Mesenchymal stem cell (in vitro differentiated cells and primary cell): ENCODE results near the gene HIPK2.

ENCODE experiments used
- DNase-seq: peaks from one replicate; pipeline ENCODE4 v3.0.0-alpha.2; 2013
- H2AFZ ChIP-seq: one replicate; pipeline ENCODE4 v1.6.1; 2013; ENCODE audit warnings: low read depth, mild to moderate bottlenecking, control low read depth, inconsistent platforms, low read length, moderate library complexity
- H2AK5ac ChIP-seq: 2 replicates; pipeline ENCODE4 v1.6.1; 2013; ENCODE audit warnings: low read length, moderate library complexity, mild to moderate bottlenecking, inconsistent platforms; ENCODE audit not compliant: severe bottlenecking
- H2BK120ac ChIP-seq: one replicate; pipeline ENCODE4 v1.6.1; 2013; ENCODE audit warnings: low read depth, mild to moderate bottlenecking, inconsistent platforms, low read length, moderate library complexity
- H2BK12ac ChIP-seq, 2 experiments: one replicate each; pipeline ENCODE4 v1.6.1; 2013; ENCODE audit warnings: inconsistent platforms in 2 of 2, low read length in 2 of 2, mild to moderate bottlenecking in 2 of 2, moderate library complexity in 2 of 2, control low read depth in 1 of 2
- H2BK15ac ChIP-seq: one replicate; pipeline ENCODE4 v1.6.1; 2013; ENCODE audit warnings: mild to moderate bottlenecking, low read depth, inconsistent platforms; ENCODE audit not compliant: poor library complexity, severe bottlenecking
- H2BK5ac ChIP-seq: 2 replicates; pipeline ENCODE4 v1.6.1; 2013; ENCODE audit warnings: low read depth, mild to moderate bottlenecking, low read length, control low read depth, inconsistent platforms; ENCODE audit not compliant: poor library complexity, severe bottlenecking
- H3K14ac ChIP-seq, 2 experiments: one replicate each; pipeline ENCODE4 v1.6.1; 2013; ENCODE audit warnings: inconsistent platforms in 2 of 2, low read length in 2 of 2, control low read depth in 1 of 2, mild to moderate bottlenecking in 1 of 2, moderate library complexity in 1 of 2
- H3K18ac ChIP-seq, 2 experiments: one replicate each; pipeline ENCODE4 v1.6.1; 2013; ENCODE audit warnings: inconsistent platforms in 2 of 2, low read length in 2 of 2, control low read depth in 1 of 2, low read depth in 1 of 2, mild to moderate bottlenecking in 1 of 2
- H3K23ac ChIP-seq, 2 experiments: one replicate each; pipeline ENCODE4 v1.6.1; 2013; ENCODE audit warnings: inconsistent platforms in 2 of 2, low read length in 2 of 2, mild to moderate bottlenecking in 2 of 2, moderate library complexity in 2 of 2, control low read depth in 1 of 2
- H3K27ac ChIP-seq: 2 replicates; pipeline ENCODE4 v1.5.1; 2013; ENCODE audit warnings: mild to moderate bottlenecking, moderate library complexity, low read length, control low read depth, inconsistent platforms; ENCODE audit not compliant: poor library complexity, severe bottlenecking
- H3K27me3 ChIP-seq, 2 experiments: 2 replicates each; pipeline versions ENCODE4 v1.6.1 to v1.7.0; 2013; ENCODE audit warnings: low read length in 2 of 2, mild to moderate bottlenecking in 2 of 2, moderate library complexity in 2 of 2, control low read depth in 1 of 2, inconsistent platforms in 1 of 2; ENCODE audit not compliant: control insufficient read depth in 1 of 2, insufficient read depth in 1 of 2
- H3K36me3 ChIP-seq, 2 experiments: 2 replicates each; pipeline versions ENCODE4 v1.6.1 to v1.7.0; 2013; ENCODE audit warnings: low read length in 2 of 2, control low read depth in 1 of 2, inconsistent platforms in 1 of 2, low read depth in 1 of 2, mild to moderate bottlenecking in 1 of 2; ENCODE audit not compliant: insufficient read depth in 2 of 2, control insufficient read depth in 1 of 2
- H3K4ac ChIP-seq, 2 experiments: one replicate each; pipeline ENCODE4 v1.6.1; 2013; ENCODE audit warnings: inconsistent platforms in 2 of 2, low read length in 2 of 2, mild to moderate bottlenecking in 2 of 2, moderate library complexity in 2 of 2, control low read depth in 1 of 2, low read depth in 1 of 2
- H3K4me1 ChIP-seq: 2 replicates; pipeline ENCODE4 v1.6.1; 2013; ENCODE audit warnings: low read depth, low read length, control low read depth; ENCODE audit not compliant: control insufficient read depth, insufficient read depth
- H3K4me2 ChIP-seq: 2 replicates; pipeline ENCODE4 v1.6.1; 2013; ENCODE audit warnings: low read length, mild to moderate bottlenecking, inconsistent platforms; ENCODE audit not compliant: poor library complexity, severe bottlenecking
- H3K4me3 ChIP-seq, 2 experiments: 2 replicates each; pipeline versions ENCODE4 v1.5.1 to v1.7.0; 2013; ENCODE audit warnings: low read length in 2 of 2, mild to moderate bottlenecking in 2 of 2, control low read depth in 1 of 2, low read depth in 1 of 2; ENCODE audit not compliant: insufficient read depth in 1 of 2
- H3K79me1 ChIP-seq: replicated peaks from 2 replicates; pipeline ENCODE4 v1.6.1; 2013; ENCODE audit warnings: mild to moderate bottlenecking, control low read depth, low read length, inconsistent platforms; ENCODE audit not compliant: poor library complexity, severe bottlenecking
- H3K9ac ChIP-seq: 2 replicates; pipeline ENCODE4 v1.7.0; 2013; ENCODE audit warnings: mild to moderate bottlenecking, low read length, moderate library complexity
- H3K9me3 ChIP-seq: 2 replicates; pipeline ENCODE4 v1.7.0; 2013; ENCODE audit warnings: mild to moderate bottlenecking, low read length; ENCODE audit not compliant: control insufficient read depth
- H4K8ac ChIP-seq: one replicate; pipeline ENCODE4 v1.6.1; 2013; ENCODE audit warnings: inconsistent platforms, mild to moderate bottlenecking, low read length, moderate library complexity
- H4K91ac ChIP-seq: one replicate; pipeline ENCODE4 v1.6.1; 2013; ENCODE audit warnings: mild to moderate bottlenecking, low read length, inconsistent platforms
- WGBS: methylation state at CpG from one replicate; pipeline ENCODE4 v1.1.7; 2013; ENCODE audit warnings: mixed read lengths; 5-methylcytosine and 5-hydroxymethylcytosine counted together

Gene HIPK2

DNA sequence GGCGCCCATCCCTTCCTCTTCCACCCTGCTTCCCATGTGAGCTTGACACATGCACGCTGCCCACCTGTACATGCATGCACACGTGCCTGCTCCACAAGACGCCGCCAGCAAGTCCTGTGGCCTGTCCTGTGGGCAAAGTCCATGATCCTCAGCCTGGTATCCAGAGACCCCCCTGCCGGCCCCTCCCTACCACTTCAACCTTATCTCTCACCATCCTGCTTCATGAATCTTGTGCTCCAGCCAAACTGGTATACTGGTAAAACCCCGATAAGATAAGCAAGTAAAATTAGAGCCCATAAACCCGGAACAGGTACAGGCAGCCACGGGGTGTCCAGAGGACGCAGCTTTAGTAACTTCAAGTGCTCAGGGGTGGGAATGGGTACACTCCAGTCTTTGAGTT is 39.5 kb upstream of the HIPK2 start:
- H3K18ac ChIP-seq: no peak overlapping the region
- H3K79me1 ChIP-seq: no peaks in the 10 kb centered on the region
- H2BK15ac ChIP-seq: no peak overlapping the region
- no peak overlapping the region for H3K4ac ChIP-seq
- H4K91ac ChIP-seq: no peak overlapping the region
- no peak overlapping the region for H2BK120ac ChIP-seq
- H3K36me3 ChIP-seq: no peaks in the 10 kb centered on the region
- no peak overlapping the region for H3K14ac ChIP-seq
- H4K8ac ChIP-seq: no peak overlapping the region
- no peak overlapping the region for H3K4me3 ChIP-seq
- no peak overlapping the region for H2AFZ ChIP-seq
- H2BK5ac ChIP-seq: no peak overlapping the region
- peaks cover 0 to 40% of the 10 kb centered on the region in 2 experiments for H3K27me3 ChIP-seq
- no peak overlapping the region for H2AK5ac ChIP-seq
- no peak for DNase-seq
- H3K27ac ChIP-seq: no peak overlapping the region
- H3K23ac ChIP-seq: no peak overlapping the region
- peaks cover 12% of the 10 kb centered on the region for H3K9me3 ChIP-seq
- no peak overlapping the region for H3K4me2 ChIP-seq
- H2BK12ac ChIP-seq: no peak overlapping the region
- no peaks in the 10 kb centered on the region for H3K4me1 ChIP-seq
- 91% methylated on average over 10 of the region's 10 CpGs for WGBS
- no peak overlapping the region for H3K9ac ChIP-seq

GRCh38 chr7:139813689-139814088 is 35.9 kb upstream of the HIPK2 start:
- H3K27ac ChIP-seq: no peak overlapping the region
- H3K14ac ChIP-seq: no peak overlapping the region
- DNase-seq: no peak
- no peak overlapping the region for H2BK15ac ChIP-seq
- no peak overlapping the region for H2BK12ac ChIP-seq
- H2AK5ac ChIP-seq: no peak overlapping the region
- peaks cover 6% of the 10 kb centered on the region for H3K9me3 ChIP-seq
- no peak overlapping the region for H2AFZ ChIP-seq
- H2BK5ac ChIP-seq: no peak overlapping the region
- H3K4me2 ChIP-seq: no peak overlapping the region
- no peaks in the 10 kb centered on the region for H3K79me1 ChIP-seq
- H3K9ac ChIP-seq: no peak overlapping the region
- H3K36me3 ChIP-seq: no peaks in the 10 kb centered on the region
- H3K27me3 ChIP-seq: peaks cover 0 to 12% of the 10 kb centered on the region in 2 experiments
- H3K4me1 ChIP-seq: no peaks in the 10 kb centered on the region
- no peak overlapping the region for H3K23ac ChIP-seq
- no peak overlapping the region for H4K91ac ChIP-seq
- no peak overlapping the region for H3K18ac ChIP-seq
- H2BK120ac ChIP-seq: no peak overlapping the region
- no peak overlapping the region for H3K4me3 ChIP-seq
- no peak overlapping the region for H4K8ac ChIP-seq
- no peak overlapping the region for H3K4ac ChIP-seq
- WGBS: 100% methylated on average over 1 of the region's 2 CpGs

DNA sequence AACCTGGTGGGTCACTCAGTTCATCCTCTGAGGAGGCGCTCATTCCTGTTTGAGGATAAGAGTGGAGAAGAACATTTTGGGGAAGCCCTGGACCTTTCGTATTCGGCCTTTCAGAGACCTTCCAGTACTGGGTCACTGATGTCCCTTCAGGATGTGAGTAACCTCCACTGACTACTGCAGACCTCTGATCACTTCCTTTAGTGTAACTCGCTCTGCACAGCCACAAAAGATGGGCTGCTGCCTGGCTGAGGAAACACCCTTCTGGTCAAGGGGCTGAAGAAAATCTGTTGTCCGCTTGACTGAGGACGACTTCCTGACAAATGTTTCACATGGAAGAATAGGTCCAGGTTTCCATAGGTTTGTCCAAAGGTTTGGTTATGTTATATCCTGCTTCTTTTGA is 35.4 kb upstream of the HIPK2 start:
- Histone ChIP-seq H3K4ac (no peak overlapping the region), H3K9ac (no peak overlapping the region), H2BK12ac (no peak overlapping the region), H3K18ac (no peak overlapping the region), H4K91ac (no peak overlapping the region), H3K4me3 (no peak overlapping the region), H2BK15ac (no peak overlapping the region), H3K23ac (no peak overlapping the region), H2AFZ (no peak overlapping the region), H3K14ac (no peak overlapping the region), H3K4me2 (no peak overlapping the region), H3K9me3 (peaks cover 5% of the 10 kb centered on the region), H2AK5ac (no peak overlapping the region), H3K79me1 (no peaks in the 10 kb centered on the region), H3K27me3 (peaks cover 0 to 12% of the 10 kb centered on the region in 2 experiments), H3K4me1 (peaks cover 2% of the 10 kb centered on the region), H3K36me3 (no peaks in the 10 kb centered on the region), H3K27ac (no peak overlapping the region), H2BK5ac (no peak overlapping the region), H4K8ac (no peak overlapping the region), H2BK120ac (no peak overlapping the region)
- DNase-seq: no peak
- WGBS: 94% methylated on average over 6 of the region's 6 CpGs

DNA sequence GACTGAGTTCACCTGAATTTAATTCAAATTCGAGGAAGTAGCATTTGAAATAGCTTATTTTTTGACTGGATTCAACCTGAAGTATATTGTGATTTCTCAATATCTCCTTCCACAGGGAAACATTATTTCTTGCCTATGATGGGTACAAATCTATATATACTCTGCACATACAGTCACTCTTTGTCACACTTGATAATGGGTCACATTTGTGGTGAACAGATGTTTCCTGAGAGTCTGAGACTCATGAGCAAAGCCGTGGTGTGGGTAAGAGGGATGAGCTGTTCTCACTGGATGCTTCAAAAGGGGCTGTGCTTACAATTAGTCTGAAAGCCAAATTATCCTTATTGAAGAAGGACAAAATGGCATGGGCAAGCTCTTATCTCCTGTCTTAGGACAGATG is 33.3 kb upstream of the HIPK2 start:
- Histone ChIP-seq H4K91ac (no peak overlapping the region), H3K27me3 (peaks cover 0 to 7% of the 10 kb centered on the region in 2 experiments), H3K9me3 (peaks cover under 1% of the 10 kb centered on the region), H3K4me3 (no peak overlapping the region), H3K36me3 (no peaks in the 10 kb centered on the region), H3K27ac (no peak overlapping the region), H2BK12ac (no peak overlapping the region), H2BK15ac (no peak overlapping the region), H2AK5ac (no peak overlapping the region), H3K4me2 (no peak overlapping the region), H2BK120ac (no peak overlapping the region), H3K4ac (no peak overlapping the region), H4K8ac (no peak overlapping the region), H3K9ac (no peak overlapping the region), H3K18ac (no peak overlapping the region), H3K79me1 (no peaks in the 10 kb centered on the region), H3K4me1 (peaks cover 2% of the 10 kb centered on the region), H2AFZ (no peak overlapping the region), H3K14ac (no peak overlapping the region), H2BK5ac (no peak overlapping the region), H3K23ac (no peak overlapping the region)
- DNase-seq: peak; percentile 49
- 17% methylated on average over 1 of the region's 2 CpGs for WGBS
